GM18858 (cell line): Measurements from ENCODE around the gene KIF16B.
A peak's percentile ranks its signal among the peaks of the same experiment; 100 is the strongest.

Source experiments
- ATAC-seq: cut with Tn5 transposase; IDR thresholded peaks from one replicate; pipeline ENCODE4 v1.9.1; 2021; ENCODE audit not compliant: unreplicated experiment

Gene KIF16B

GRCh38 chr20:16367948-16368560 lies 205.2 kb downstream of the KIF16B start:
- no peak for ATAC-seq

- ATAC-seq: no peak
Observed at GRCh38 chr20:16366529-16366928, 206.7 kb downstream of the KIF16B start.

- ATAC-seq: no peak
Observed at GRCh38 chr20:16364320-16364687, 208.9 kb downstream of the KIF16B start.

GRCh38 chr20:16363506-16364319 lies 209.5 kb downstream of the KIF16B start:
- ATAC-seq: no peak

DNA sequence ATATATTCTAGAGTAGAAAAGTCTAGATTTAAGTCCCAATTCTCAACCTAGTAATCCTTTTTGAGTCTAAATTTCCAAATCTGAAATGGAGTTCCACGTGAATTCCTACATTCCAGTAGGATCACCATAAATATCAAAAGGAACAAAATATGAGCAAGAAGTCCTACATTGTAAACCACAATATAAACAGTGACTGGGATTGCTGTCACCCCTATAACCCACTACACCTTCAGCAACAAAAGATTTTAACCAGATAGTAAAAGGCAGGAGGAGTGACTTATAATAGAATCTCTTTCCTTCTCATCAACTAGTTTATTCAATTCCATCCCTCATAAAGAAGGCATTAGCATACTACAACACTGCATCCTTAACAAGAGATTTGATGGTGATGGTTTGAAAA lies 210.6 kb downstream of the KIF16B start:
- no peak for ATAC-seq

DNA sequence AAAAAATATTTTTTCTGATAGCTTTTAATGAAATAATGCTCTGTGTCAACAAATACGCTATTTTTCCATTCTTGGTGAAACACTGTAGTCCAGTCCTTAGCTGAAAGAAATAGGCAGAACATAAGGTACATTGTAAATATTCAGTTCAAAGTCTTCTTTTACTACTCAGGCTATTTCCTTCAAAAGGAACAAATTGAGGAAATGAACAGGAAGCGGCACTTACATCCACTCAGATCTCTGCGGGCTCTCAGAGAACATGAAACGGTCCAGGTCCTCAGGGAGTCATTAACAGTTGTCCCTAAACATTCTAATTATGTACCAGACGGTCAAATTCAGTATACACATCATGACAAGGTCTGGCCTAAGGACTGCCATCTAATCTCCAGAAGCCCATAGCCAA lies 212.6 kb downstream of the KIF16B start:
- ATAC-seq: no peak

DNA sequence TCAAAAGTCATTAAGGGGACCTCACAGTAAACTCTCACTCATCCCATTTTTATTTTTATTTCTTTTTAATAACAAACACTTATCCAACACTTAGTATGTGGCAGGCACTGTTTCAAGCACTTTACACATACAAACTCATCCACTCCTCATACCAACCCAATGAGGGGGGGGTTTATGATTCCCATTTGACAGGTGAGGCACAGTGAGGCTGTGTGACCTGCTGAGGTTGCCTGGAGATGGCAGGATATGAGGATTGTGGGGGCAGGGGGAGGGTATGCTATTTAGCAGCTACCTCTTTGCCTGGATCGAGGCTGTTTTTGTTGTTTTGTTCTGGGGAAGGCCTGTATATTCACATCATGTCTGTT lies 219.8 kb downstream of the KIF16B start:
- ATAC-seq: no peak

- no peak for ATAC-seq
Observed at GRCh38 chr20:16352751-16353416, 220.4 kb downstream of the KIF16B start.

GRCh38 chr20:16352321-16352720 lies 220.9 kb downstream of the KIF16B start:
- ATAC-seq: no peak

DNA sequence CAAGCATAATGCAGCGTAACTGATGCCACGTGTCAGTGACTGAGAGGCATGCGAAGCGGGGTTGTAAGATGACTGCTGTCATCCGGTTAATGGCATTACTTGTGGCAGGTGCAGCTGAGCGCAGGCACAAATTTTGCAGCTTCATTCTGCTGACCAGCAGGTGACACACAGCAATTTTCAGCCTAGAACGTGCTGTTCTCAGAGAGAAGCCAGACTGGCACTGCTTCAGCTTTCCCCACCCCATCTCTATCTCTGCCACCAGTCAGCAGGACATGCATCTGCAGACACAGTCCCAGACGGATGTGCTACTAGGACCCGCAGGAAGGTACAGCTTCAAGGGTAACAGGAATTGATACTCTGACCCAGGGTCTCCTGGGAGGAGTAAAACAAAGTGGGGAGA lies 221.8 kb downstream of the KIF16B start:
- ATAC-seq: no peak

- ATAC-seq: no peak
Observed at GRCh38 chr20:16350465-16350864, 222.8 kb downstream of the KIF16B start.

DNA sequence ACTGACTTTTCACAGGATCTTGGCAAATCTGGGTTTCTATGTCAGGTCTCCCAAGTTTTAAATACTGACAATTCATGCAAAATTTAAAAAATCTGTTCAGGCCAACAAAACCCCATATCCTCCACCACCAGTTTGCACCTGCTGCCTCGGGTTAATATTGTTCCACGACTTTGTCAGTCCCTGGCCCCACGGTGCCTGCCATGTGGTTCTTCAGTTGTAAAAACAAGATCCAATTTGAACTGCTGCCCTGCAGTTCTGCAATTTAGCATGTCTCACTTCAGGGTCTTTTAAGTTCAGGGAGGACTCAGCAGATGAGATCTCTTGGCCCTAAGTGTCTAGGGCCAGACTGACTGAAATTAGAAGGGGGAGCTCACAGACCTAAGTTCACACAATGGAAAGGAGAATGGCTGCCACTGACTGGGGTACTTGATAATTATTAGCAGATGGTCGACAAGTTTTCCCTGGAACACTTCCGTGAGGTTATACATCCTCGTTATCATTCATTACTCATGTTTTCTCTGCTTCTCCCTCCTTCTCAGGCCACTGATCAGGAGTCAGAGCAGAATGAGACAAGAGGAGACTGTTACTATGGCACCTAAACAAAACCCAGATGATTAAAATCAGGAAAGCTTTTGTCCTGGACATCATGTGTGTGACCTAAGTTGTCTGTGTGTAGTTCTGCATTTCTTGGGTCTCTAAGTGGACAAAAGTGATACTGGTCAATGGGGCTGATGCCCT lies 223.6 kb downstream of the KIF16B start:
- no peak for ATAC-seq

DNA sequence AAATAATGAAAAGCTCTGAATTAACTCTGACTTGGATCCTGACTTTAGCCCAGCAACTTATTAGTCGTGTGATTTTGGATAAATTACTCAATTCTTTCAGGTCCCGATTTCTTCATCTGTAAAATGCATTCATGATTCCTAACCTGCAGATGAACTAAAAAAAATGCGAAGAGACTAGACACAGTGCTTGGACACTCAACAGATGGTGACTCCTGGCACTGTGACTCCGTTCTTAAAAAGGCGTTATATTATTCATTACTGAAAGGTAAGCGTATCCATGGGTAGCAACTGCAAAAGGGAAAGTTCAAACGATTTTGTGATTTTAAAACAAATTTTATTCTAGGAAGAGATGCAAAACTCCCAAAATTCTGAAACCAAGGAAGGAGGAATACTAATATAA lies 226.3 kb downstream of the KIF16B start:
- no peak for ATAC-seq

- no peak for ATAC-seq
Observed at GRCh38 chr20:16337707-16338106, 235.5 kb downstream of the KIF16B start.

- no peak for ATAC-seq
Observed at GRCh38 chr20:16327606-16328005, 245.6 kb downstream of the KIF16B start.

GRCh38 chr20:16321291-16321690 lies 252.0 kb downstream of the KIF16B start:
- no peak for ATAC-seq

- ATAC-seq: no peak
Observed at GRCh38 chr20:16317445-16318362, 255.5 kb downstream of the KIF16B start.

DNA sequence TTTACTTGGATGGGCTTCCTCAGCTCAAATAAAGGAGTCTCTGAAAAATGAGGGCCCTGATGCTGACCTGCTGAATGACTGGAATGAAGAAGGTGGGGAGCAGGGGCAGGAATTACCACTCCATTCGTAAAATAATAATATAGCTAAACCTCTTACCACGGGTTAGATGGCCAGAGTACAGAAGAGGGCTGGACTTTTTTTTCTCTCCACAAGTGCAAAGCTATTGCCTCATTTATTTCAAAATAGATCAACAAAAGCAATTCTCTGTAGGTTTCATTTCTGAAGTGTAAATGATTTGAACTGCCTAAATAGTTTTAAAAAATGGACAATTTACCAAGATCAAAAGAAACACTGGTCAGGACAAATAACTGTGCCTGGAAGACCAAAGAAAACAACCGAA lies 256.7 kb downstream of the KIF16B start:
- ATAC-seq: no peak

GRCh38 chr20:16314748-16315159 lies 258.5 kb downstream of the KIF16B start:
- no peak for ATAC-seq

DNA sequence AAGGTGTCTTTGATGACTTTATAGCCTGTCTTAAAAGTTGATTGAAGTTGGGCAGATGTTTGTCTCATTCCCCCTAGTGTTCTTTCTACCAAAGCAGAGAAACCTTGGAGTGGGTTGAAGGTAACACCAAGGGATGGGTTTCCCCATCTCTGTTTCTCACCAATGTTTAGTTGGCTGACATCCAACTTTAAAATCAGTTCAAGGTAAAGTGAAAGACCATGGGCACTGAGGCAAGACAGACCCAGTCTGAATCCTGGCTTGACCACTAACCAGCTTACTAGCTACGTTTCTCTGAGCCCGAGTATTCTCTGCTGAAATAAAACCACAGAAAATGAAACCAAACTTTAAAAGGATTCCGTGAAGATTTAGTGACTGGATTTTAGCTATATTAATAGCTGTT lies 258.9 kb downstream of the KIF16B start:
- peak; percentile 65 for ATAC-seq

- peak; percentile 26 for ATAC-seq
Observed at GRCh38 chr20:16313917-16314316, 259.3 kb downstream of the KIF16B start.
